HCT116 (cell line): ENCODE results near the gene SOX6. TPM values are rescaled to one million over a fixed set of nuclear protein-coding genes. Genes with fewer than 3 reads are reported as not detected.

Experiments used
- ATAC-seq: fragments of 200-7000 bp; cut with Tn5 transposase; 2 replicates; pipeline ENCODE4 v1.9.1; 2020; ENCODE audit warnings: mild to moderate bottlenecking, moderate library complexity
- BruUV-seq: library from RNA; stranded (reverse); fragments of 400-500 nt; replicated peaks from 2 replicates; lab custom pipeline; 2021; lab: Mats Ljungman, UMichigan
- CTCF ChIA-PET: fragments of 300-600 bp; sonication (Branson Sonifier 250); formaldehyde crosslinking; loops from one replicate; lab custom pipeline; 2021; ENCODE audit warnings: antibody characterized with exemption; lab: Charles Lee
- POLR2A ChIA-PET: fragments of 300-600, 350-600 bp; sonication (Branson Sonifier 250); formaldehyde crosslinking; loops from one replicate; lab custom pipeline; 2021; ENCODE audit warnings: antibody characterized with exemption; lab: Charles Lee
- RAD21 ChIA-PET, 2 experiments: fragments of 300-600 bp; sonication (Branson Sonifier 250); formaldehyde crosslinking; loops; one replicate each; lab custom pipeline; 2023; ENCODE audit warnings: low total read pairs in 2 of 2; ENCODE audit not compliant: uncharacterized antibody in 2 of 2, unreplicated experiment in 2 of 2, low non-redundant PET in 1 of 2; lab: Charles Lee
- DNase-seq: peaks from one replicate; pipeline ENCODE4 v3.0.0-alpha.2; 2010; ENCODE audit warnings: low read depth, low spot score
- H2AFZ ChIP-seq: fragments of 200-600 bp; shearing (Covaris generic), sonication (generic); 2 replicates; pipeline ENCODE4 v1.6.1; 2017; ENCODE audit warnings: low read depth, mixed run types, mixed read lengths, antibody characterized with exemption, low read length; ENCODE audit not compliant: poor library complexity, severe bottlenecking
- H3K27ac ChIP-seq: 2 replicates; pipeline ENCODE4 v1.5.1; 2012; ENCODE audit warnings: low read depth, low read length
- H3K27me3 ChIP-seq: fragments of 200-600 bp; sonication (generic); 2 replicates; pipeline ENCODE4 v1.6.1; 2016; ENCODE audit warnings: mixed run types, low read length, mixed read lengths; ENCODE audit not compliant: insufficient read depth
- H3K36me3 ChIP-seq, 2 experiments: fragments of 200-500 bp in 1 of 2; fragments of 200-600 bp in 1 of 2; sonication (Bioruptor generic) in 1 of 2; sonication (generic) in 1 of 2; 2 replicates each; pipeline versions ENCODE4 v1.5.1 to v1.6.1; 2014 to 2016; ENCODE audit warnings: low read length in 2 of 2, inconsistent platforms in 1 of 2, mixed read lengths in 1 of 2, mixed run types in 1 of 2; ENCODE audit not compliant: insufficient read depth in 2 of 2, control insufficient read depth in 1 of 2
- H3K4me1 ChIP-seq, 2 experiments: fragments of 200-600 bp in 1 of 2; sonication (generic) in 1 of 2; 2 replicates each; pipeline versions ENCODE4 v1.5.1 to v1.6.1; 2012 to 2017; ENCODE audit warnings: low read length in 2 of 2, inconsistent platforms in 1 of 2, mild to moderate bottlenecking in 1 of 2, mixed read lengths in 1 of 2, mixed run types in 1 of 2, moderate library complexity in 1 of 2; ENCODE audit not compliant: insufficient read depth in 2 of 2, control insufficient read depth in 1 of 2
- H3K4me2 ChIP-seq: fragments of 200-600 bp; sonication (generic); 2 replicates; pipeline ENCODE4 v1.6.1; 2017; ENCODE audit warnings: mixed run types, low read length, mixed read lengths
- H3K4me3 ChIP-seq, 2 experiments: fragments of 200-600 bp in 1 of 2; sonication (generic) in 1 of 2; replicated peaks in 1 of 2; 2 replicates each; pipeline ENCODE4 v1.5.1; 2011 to 2016; ENCODE audit warnings: low read length in 2 of 2, control low read depth in 1 of 2, low read depth in 1 of 2, mild to moderate bottlenecking in 1 of 2, mixed read lengths in 1 of 2, mixed run types in 1 of 2
- H3K79me2 ChIP-seq: fragments of 200-600 bp; sonication (generic); 2 replicates; pipeline ENCODE4 v1.6.1; 2017; ENCODE audit warnings: mild to moderate bottlenecking, mixed run types, low read length, moderate library complexity, mixed read lengths; ENCODE audit not compliant: insufficient read depth
- H3K9ac ChIP-seq: fragments of 200-600 bp; sonication (generic); 2 replicates; pipeline ENCODE4 v1.6.1; 2016; ENCODE audit warnings: low read length, mixed read lengths
- H3K9me2 ChIP-seq: fragments of 200-600 bp; sonication (generic), shearing (Covaris generic); 2 replicates; pipeline ENCODE4 v1.6.1; 2017; ENCODE audit warnings: mixed run types, mild to moderate bottlenecking, moderate library complexity; ENCODE audit not compliant: insufficient read depth
- H3K9me3 ChIP-seq, 2 experiments: fragments of 200-500 bp in 1 of 2; fragments of 200-600 bp in 1 of 2; sonication (Bioruptor generic) in 1 of 2; sonication (generic) in 1 of 2; 2 replicates each; pipeline ENCODE4 v1.6.1; 2014 to 2017; ENCODE audit warnings: low read length in 2 of 2, mixed read lengths in 2 of 2, inconsistent platforms in 1 of 2, low read depth in 1 of 2, mild to moderate bottlenecking in 1 of 2, mixed run types in 1 of 2, moderate library complexity in 1 of 2; ENCODE audit not compliant: control insufficient read depth in 1 of 2, insufficient read depth in 1 of 2
- H4K20me1 ChIP-seq: fragments of 200-600 bp; sonication (generic), shearing (Covaris generic); 2 replicates; pipeline ENCODE4 v1.6.1; 2017; ENCODE audit warnings: mixed run types, mild to moderate bottlenecking, moderate library complexity; ENCODE audit not compliant: insufficient read depth
- CBX3 ChIP-seq: IDR thresholded peaks from 2 replicates; pipeline ENCODE4 v1.6.1; 2012; ENCODE audit warnings: low read depth
- CEBPB ChIP-seq: IDR thresholded peaks from 2 replicates; pipeline ENCODE4 v1.6.1; 2012; ENCODE audit warnings: low read depth
- ELF1 ChIP-seq: IDR thresholded peaks from 2 replicates; pipeline ENCODE4 v1.6.1; 2012; ENCODE audit warnings: low read depth, borderline replicate concordance
- EZH2 ChIP-seq: fragments of 200-600 bp; sonication (generic); IDR thresholded peaks from 2 replicates; pipeline ENCODE4 v1.6.1; 2017; ENCODE audit warnings: antibody characterized with exemption, mixed run types
- JUND ChIP-seq: IDR thresholded peaks from 2 replicates; pipeline ENCODE4 v1.6.1; 2012
- POLR2A ChIP-seq: IDR thresholded peaks from 2 replicates; pipeline ENCODE4 v1.7.0; 2011; ENCODE audit warnings: borderline replicate concordance; ENCODE audit not compliant: insufficient read depth, insufficient read length; ENCODE audit errors: extremely low read depth
- SRF ChIP-seq: IDR thresholded peaks from 2 replicates; pipeline ENCODE4 v1.6.1; 2012; ENCODE audit warnings: low read depth
- intact Hi-C: fragments of 100-400 bp; cut with micrococcal nuclease; formaldehyde crosslinking; loops from 2 replicates; pipeline ENCODE4 v1.10.0; 2022
- total RNA-seq: library from RNA; stranded (reverse); gene quantifications from one replicate; pipeline ENCODE4 v1.2.1, GENCODE V29; 2021; ENCODE audit not compliant: unreplicated experiment
- TF ChIP-seq, protein P1 (sequence below): IDR thresholded peaks from 2 replicates; pipeline ENCODE4 v1.6.1; 2012
- TF ChIP-seq, protein P2 (sequence below): IDR thresholded peaks from 2 replicates; pipeline ENCODE4 v1.6.1; 2011; ENCODE audit warnings: mild to moderate bottlenecking, low read length, moderate library complexity; ENCODE audit not compliant: insufficient replicate concordance; ENCODE audit errors: extremely low read depth
- TF ChIP-seq, protein P3 (sequence below), 3 experiments: fragments of 200-600 bp in 1 of 3; sonication (generic) in 1 of 3; IDR thresholded peaks in 2 of 3; conservative IDR thresholded peaks in 1 of 3; 2 replicates each; pipeline ENCODE4 v1.5.1; 2012 to 2017; ENCODE audit warnings: low read depth in 2 of 3, low read length in 2 of 3, antibody characterized with exemption in 1 of 3, borderline replicate concordance in 1 of 3, control low read depth in 1 of 3, mild to moderate bottlenecking in 1 of 3, mixed read lengths in 1 of 3, mixed run types in 1 of 3, moderate library complexity in 1 of 3; ENCODE audit not compliant: insufficient read depth in 1 of 3

SOX6 gene
- total RNA-seq, 1 experiment from 2014 or later, result 0.81 TPM

DNA sequence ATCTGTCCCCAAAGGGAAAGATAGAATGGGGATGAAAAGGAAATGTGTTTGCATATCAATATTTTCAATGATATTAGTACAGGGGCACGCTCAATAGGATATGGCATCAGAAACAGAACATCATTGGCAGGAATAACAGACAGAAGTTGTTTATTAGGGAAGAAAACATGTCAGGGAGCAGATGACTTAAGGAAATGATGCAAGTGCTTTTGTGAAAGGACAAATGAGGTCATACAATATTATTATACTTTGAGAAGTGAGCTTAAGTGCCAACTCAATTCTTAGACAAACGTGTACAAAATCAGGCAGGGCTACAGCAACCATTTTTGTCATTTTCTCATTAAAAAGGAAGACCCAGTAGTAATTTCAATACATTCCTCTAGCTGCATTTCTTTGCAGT lies 388.4 kb downstream of the SOX6 start:
- no peaks in the 10 kb centered on the region for H3K9me3 ChIP-seq
- no peak overlapping the region for H3K9ac ChIP-seq
- TF ChIP-seq, protein P1, sequence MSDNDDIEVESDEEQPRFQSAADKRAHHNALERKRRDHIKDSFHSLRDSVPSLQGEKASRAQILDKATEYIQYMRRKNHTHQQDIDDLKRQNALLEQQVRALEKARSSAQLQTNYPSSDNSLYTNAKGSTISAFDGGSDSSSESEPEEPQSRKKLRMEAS, result no peak
- TF ChIP-seq JUND (no peak), CBX3 (no peak), ELF1 (no peak), CEBPB (no peak), EZH2 (no peak), SRF (no peak), POLR2A (no peak)
- TF ChIP-seq, protein P2, sequence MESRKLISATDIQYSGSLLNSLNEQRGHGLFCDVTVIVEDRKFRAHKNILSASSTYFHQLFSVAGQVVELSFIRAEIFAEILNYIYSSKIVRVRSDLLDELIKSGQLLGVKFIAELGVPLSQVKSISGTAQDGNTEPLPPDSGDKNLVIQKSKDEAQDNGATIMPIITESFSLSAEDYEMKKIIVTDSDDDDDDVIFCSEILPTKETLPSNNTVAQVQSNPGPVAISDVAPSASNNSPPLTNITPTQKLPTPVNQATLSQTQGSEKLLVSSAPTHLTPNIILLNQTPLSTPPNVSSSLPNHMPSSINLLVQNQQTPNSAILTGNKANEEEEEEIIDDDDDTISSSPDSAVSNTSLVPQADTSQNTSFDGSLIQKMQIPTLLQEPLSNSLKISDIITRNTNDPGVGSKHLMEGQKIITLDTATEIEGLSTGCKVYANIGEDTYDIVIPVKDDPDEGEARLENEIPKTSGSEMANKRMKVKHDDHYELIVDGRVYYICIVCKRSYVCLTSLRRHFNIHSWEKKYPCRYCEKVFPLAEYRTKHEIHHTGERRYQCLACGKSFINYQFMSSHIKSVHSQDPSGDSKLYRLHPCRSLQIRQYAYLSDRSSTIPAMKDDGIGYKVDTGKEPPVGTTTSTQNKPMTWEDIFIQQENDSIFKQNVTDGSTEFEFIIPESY, result no peak
- TF ChIP-seq, protein P3, sequence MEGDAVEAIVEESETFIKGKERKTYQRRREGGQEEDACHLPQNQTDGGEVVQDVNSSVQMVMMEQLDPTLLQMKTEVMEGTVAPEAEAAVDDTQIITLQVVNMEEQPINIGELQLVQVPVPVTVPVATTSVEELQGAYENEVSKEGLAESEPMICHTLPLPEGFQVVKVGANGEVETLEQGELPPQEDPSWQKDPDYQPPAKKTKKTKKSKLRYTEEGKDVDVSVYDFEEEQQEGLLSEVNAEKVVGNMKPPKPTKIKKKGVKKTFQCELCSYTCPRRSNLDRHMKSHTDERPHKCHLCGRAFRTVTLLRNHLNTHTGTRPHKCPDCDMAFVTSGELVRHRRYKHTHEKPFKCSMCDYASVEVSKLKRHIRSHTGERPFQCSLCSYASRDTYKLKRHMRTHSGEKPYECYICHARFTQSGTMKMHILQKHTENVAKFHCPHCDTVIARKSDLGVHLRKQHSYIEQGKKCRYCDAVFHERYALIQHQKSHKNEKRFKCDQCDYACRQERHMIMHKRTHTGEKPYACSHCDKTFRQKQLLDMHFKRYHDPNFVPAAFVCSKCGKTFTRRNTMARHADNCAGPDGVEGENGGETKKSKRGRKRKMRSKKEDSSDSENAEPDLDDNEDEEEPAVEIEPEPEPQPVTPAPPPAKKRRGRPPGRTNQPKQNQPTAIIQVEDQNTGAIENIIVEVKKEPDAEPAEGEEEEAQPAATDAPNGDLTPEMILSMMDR (IDR thresholded peaks at IDR 0.05 in 2 of 3, conservative IDR thresholded peaks at IDR 0.05 in 1 of 3; ENCODE audit: borderline replicate concordance in 1 of 3, insufficient read depth in 1 of 3, low read depth in 2 of 3, low read length in 2 of 3), result no peak
- no peaks in the 10 kb centered on the region for H3K36me3 ChIP-seq
- intact Hi-C loops, result no loop called here
- H3K4me2 ChIP-seq, result no peak overlapping the region
- ChIA-PET RAD21 (no interaction called here), POLR2A (no interaction called here), CTCF (interaction anchor here (2.6 kb wide), 1 partner anchor 21 kb away, joined by 11 read pairs; no protein-coding TSS in a partner anchor)
- H3K9me2 ChIP-seq, result no peaks in the 10 kb centered on the region
- H2AFZ ChIP-seq, result no peak overlapping the region
- BruUV-seq, result no TSS peak
- peaks cover 2 to 8% of the 10 kb centered on the region in 2 experiments; a peak in 2 of 4 replicates for H3K4me1 ChIP-seq
- no peaks in the 10 kb centered on the region for H4K20me1 ChIP-seq
- ATAC-seq, result no peak
- H3K27ac ChIP-seq, result no peak overlapping the region
- DNase-seq, result no peak
- no peaks in the 10 kb centered on the region for H3K27me3 ChIP-seq
- no peak overlapping the region for H3K4me3 ChIP-seq
- no peaks in the 10 kb centered on the region for H3K79me2 ChIP-seq
